B cell (primary cell): ENCODE data around the gene ARHGEF4.

Experiments used
- EZH2 ChIP-seq: IDR thresholded peaks from 2 replicates; pipeline ENCODE4 v1.6.1; 2012; ENCODE audit warnings: borderline replicate concordance, low read depth, mild to moderate bottlenecking, moderate library complexity, low read length; ENCODE audit not compliant: insufficient read depth, poor library complexity, severe bottlenecking
- TF ChIP-seq, protein P1 (sequence below): fragments of 200-600 bp; IDR thresholded peaks from one replicate; pipeline ENCODE4 v1.8.0; 2022; ENCODE audit warnings: antibody characterized with exemption, mild to moderate bottlenecking

GRCh38 chr2:130977461-130978050, 140.8 kb downstream of the ARHGEF4 start:
- TF ChIP-seq, protein P1, sequence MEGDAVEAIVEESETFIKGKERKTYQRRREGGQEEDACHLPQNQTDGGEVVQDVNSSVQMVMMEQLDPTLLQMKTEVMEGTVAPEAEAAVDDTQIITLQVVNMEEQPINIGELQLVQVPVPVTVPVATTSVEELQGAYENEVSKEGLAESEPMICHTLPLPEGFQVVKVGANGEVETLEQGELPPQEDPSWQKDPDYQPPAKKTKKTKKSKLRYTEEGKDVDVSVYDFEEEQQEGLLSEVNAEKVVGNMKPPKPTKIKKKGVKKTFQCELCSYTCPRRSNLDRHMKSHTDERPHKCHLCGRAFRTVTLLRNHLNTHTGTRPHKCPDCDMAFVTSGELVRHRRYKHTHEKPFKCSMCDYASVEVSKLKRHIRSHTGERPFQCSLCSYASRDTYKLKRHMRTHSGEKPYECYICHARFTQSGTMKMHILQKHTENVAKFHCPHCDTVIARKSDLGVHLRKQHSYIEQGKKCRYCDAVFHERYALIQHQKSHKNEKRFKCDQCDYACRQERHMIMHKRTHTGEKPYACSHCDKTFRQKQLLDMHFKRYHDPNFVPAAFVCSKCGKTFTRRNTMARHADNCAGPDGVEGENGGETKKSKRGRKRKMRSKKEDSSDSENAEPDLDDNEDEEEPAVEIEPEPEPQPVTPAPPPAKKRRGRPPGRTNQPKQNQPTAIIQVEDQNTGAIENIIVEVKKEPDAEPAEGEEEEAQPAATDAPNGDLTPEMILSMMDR = no peak
- no peak for TF ChIP-seq EZH2
